ENCODE data around the gene RFWD3. TPM values are rescaled to one million over a fixed set of nuclear protein-coding genes. Genes with fewer than 3 reads are reported as not detected.

RFWD3 gene
- total RNA-seq, 4 donors from 2014 or later = 6.8 to 13.3 (median 10.1) TPM

GRCh38 chr16:74580833-74581232 is 85.8 kb downstream of the RFWD3 start:
- H3K27ac ChIP-seq (replicated peaks in 1 of 4) = no peak overlapping the region
- intact Hi-C loops (cut with DNase I) = no loop called here
- WGBS = 85% methylated on average over 3 of the region's 3 CpGs

GRCh38 chr16:74578838-74579237 is 87.8 kb downstream of the RFWD3 start:
- H3K27ac ChIP-seq (replicated peaks in 1 of 4) = no peak overlapping the region
- no peak for DNase-seq (ENCODE audit: extremely low spot score)
- no peaks in the 10 kb centered on the region for H3K27me3 ChIP-seq
- 94% methylated on average over 3 of the region's 3 CpGs for WGBS
- H3K4me3 ChIP-seq = no peak overlapping the region
- peaks cover 20 to 44% (median 35%) of the 10 kb centered on the region in 4 donors for H3K4me1 ChIP-seq
- intact Hi-C loops (cut with DNase I) = no loop called here
- TF ChIP-seq POLR2AphosphoS5 (IDR thresholded peaks at IDR 0.05) (no peak), POLR2A (IDR thresholded peaks at IDR 0.05; ENCODE audit: low read depth) (no peak)
- no peaks in the 10 kb centered on the region for H3K36me3 ChIP-seq
- no peaks in the 10 kb centered on the region for H3K9me3 ChIP-seq

More at GRCh38 chr16:74580833-74581232, 85.8 kb downstream of the RFWD3 start:
- Histone ChIP-seq H3K4me1 (peaks cover 25 to 52% (median 36%) of the 10 kb centered on the region in 4 donors), H3K27me3 (no peaks in the 10 kb centered on the region), H3K9me3 (no peaks in the 10 kb centered on the region), H3K36me3 (no peaks in the 10 kb centered on the region), H3K4me3 (no peak overlapping the region)
- no peak for TF ChIP-seq POLR2AphosphoS5 (IDR thresholded peaks at IDR 0.05)
- TF ChIP-seq EP300 (IDR thresholded peaks at IDR 0.05) = no peak
- no peak for TF ChIP-seq POLR2A (IDR thresholded peaks at IDR 0.05; ENCODE audit: low read depth)
- TF ChIP-seq CTCF (IDR thresholded peaks at IDR 0.05) = no peak
- DNase-seq (ENCODE audit: extremely low spot score) = no peak

- no peak for DNase-seq (ENCODE audit: extremely low spot score)
- WGBS = 93% methylated on average over 3 of the region's 3 CpGs
- H3K4me1 ChIP-seq = peaks cover 20 to 40% (median 32%) of the 10 kb centered on the region in 4 donors
- H3K36me3 ChIP-seq = no peaks in the 10 kb centered on the region
- no peak overlapping the region for H3K27ac ChIP-seq (replicated peaks in 1 of 4)
- TF ChIP-seq POLR2A (IDR thresholded peaks at IDR 0.05; ENCODE audit: low read depth) (no peak), CTCF (IDR thresholded peaks at IDR 0.05) (no peak), EP300 (IDR thresholded peaks at IDR 0.05) (no peak), POLR2AphosphoS5 (IDR thresholded peaks at IDR 0.05) (no peak)
- no peaks in the 10 kb centered on the region for H3K9me3 ChIP-seq
- intact Hi-C loops (cut with DNase I) = no loop called here
- H3K27me3 ChIP-seq = no peaks in the 10 kb centered on the region
- no peak overlapping the region for H3K4me3 ChIP-seq
These were observed 88.2 kb downstream of the RFWD3 start for GRCh38 chr16:74578433-74578832.

GRCh38 chr16:74577882-74578366 is 88.8 kb downstream of the RFWD3 start:
- Histone ChIP-seq H3K36me3 (no peaks in the 10 kb centered on the region), H3K9me3 (no peaks in the 10 kb centered on the region), H3K27ac (replicated peaks in 1 of 4) (no peak overlapping the region), H3K4me3 (no peak overlapping the region), H3K4me1 (peaks cover 19 to 35% (median 27%) of the 10 kb centered on the region in 4 donors), H3K27me3 (no peaks in the 10 kb centered on the region)
- WGBS = 69% methylated on average over 2 of the region's 2 CpGs
- TF ChIP-seq POLR2AphosphoS5 (IDR thresholded peaks at IDR 0.05) = no peak
- TF ChIP-seq EP300 (IDR thresholded peaks at IDR 0.05) = no peak
- no peak for TF ChIP-seq POLR2A (IDR thresholded peaks at IDR 0.05; ENCODE audit: low read depth)
- no peak for TF ChIP-seq CTCF (IDR thresholded peaks at IDR 0.05)
- intact Hi-C loops (cut with DNase I) = no loop called here
- DNase-seq (ENCODE audit: extremely low spot score) = no peak

- Histone ChIP-seq H3K27me3 (no peaks in the 10 kb centered on the region), H3K4me1 (peaks cover 18 to 33% (median 24%) of the 10 kb centered on the region in 4 donors), H3K36me3 (no peaks in the 10 kb centered on the region), H3K4me3 (no peak overlapping the region), H3K9me3 (no peaks in the 10 kb centered on the region), H3K27ac (replicated peaks in 1 of 4) (no peak overlapping the region)
- intact Hi-C loops (cut with DNase I) = no loop called here
- no peak for DNase-seq (ENCODE audit: extremely low spot score)
- TF ChIP-seq EP300 (IDR thresholded peaks at IDR 0.05) = no peak
- TF ChIP-seq CTCF (IDR thresholded peaks at IDR 0.05) = no peak
- no peak for TF ChIP-seq POLR2A (IDR thresholded peaks at IDR 0.05; ENCODE audit: low read depth)
- TF ChIP-seq POLR2AphosphoS5 (IDR thresholded peaks at IDR 0.05) = no peak
- WGBS = 85% methylated on average over 12 of the region's 12 CpGs
These were observed 90.7 kb downstream of the RFWD3 start for GRCh38 chr16:74575807-74576643.
